Mesendoderm (in vitro differentiated cells): ENCODE results near the gene TRPC4.
A peak's percentile ranks its signal among the peaks of the same experiment; 100 is the strongest.

Experiments used
- DNase-seq: peaks from one replicate; pipeline ENCODE4 v3.0.0; 2013
- H2AK5ac ChIP-seq: 2 replicates; pipeline ENCODE4 v1.6.1; 2013; ENCODE audit warnings: low read length, inconsistent platforms
- H2BK120ac ChIP-seq: 2 replicates; pipeline ENCODE4 v1.6.1; 2013; ENCODE audit warnings: low read depth, mild to moderate bottlenecking, low read length, moderate library complexity, mixed read lengths
- H2BK15ac ChIP-seq: replicated peaks from 2 replicates; pipeline ENCODE4 v1.6.1; 2013; ENCODE audit warnings: low read depth, mild to moderate bottlenecking, moderate library complexity
- H2BK5ac ChIP-seq: 2 replicates; pipeline ENCODE4 v1.6.1; 2013; ENCODE audit warnings: low read length, inconsistent platforms
- H3K18ac ChIP-seq: 2 replicates; pipeline ENCODE4 v1.6.1; 2013; ENCODE audit warnings: mild to moderate bottlenecking, low read length, mixed read lengths
- H3K23ac ChIP-seq: one replicate; pipeline ENCODE4 v1.6.1; 2013; ENCODE audit warnings: low read length
- H3K27ac ChIP-seq: 2 replicates; pipeline ENCODE4 v1.5.1; 2013; ENCODE audit warnings: low read depth, mild to moderate bottlenecking, inconsistent platforms, low read length, moderate library complexity
- H3K27me3 ChIP-seq: 2 replicates; pipeline ENCODE4 v1.6.1; 2013; ENCODE audit warnings: low read length, control low read depth, mild to moderate bottlenecking, inconsistent platforms; ENCODE audit not compliant: insufficient read depth, poor library complexity
- H3K36me3 ChIP-seq: 2 replicates; pipeline ENCODE4 v1.6.1; 2013; ENCODE audit warnings: low read length, inconsistent platforms; ENCODE audit not compliant: control insufficient read depth, insufficient read depth
- H3K4ac ChIP-seq: one replicate; pipeline ENCODE4 v1.6.1; 2013; ENCODE audit warnings: low read depth, mild to moderate bottlenecking, low read length, moderate library complexity
- H3K4me1 ChIP-seq: 2 replicates; pipeline ENCODE4 v1.6.1; 2013; ENCODE audit warnings: low read depth, low read length, inconsistent platforms; ENCODE audit not compliant: control insufficient read depth
- H3K4me2 ChIP-seq: 2 replicates; pipeline ENCODE4 v1.6.1; 2013; ENCODE audit warnings: low read length
- H3K4me3 ChIP-seq: 2 replicates; pipeline ENCODE4 v1.5.1; 2013; ENCODE audit warnings: mild to moderate bottlenecking, low read length
- H3K56ac ChIP-seq: one replicate; pipeline ENCODE4 v1.6.1; 2013; ENCODE audit warnings: low read length
- H3K79me1 ChIP-seq: 2 replicates; pipeline ENCODE4 v1.6.1; 2013; ENCODE audit warnings: low read length, inconsistent platforms
- H3K79me2 ChIP-seq: 2 replicates; pipeline ENCODE4 v1.6.1; 2013; ENCODE audit warnings: mild to moderate bottlenecking, low read length; ENCODE audit not compliant: control insufficient read depth, insufficient read depth
- H3K9ac ChIP-seq: 2 replicates; pipeline ENCODE4 v1.6.1; 2013; ENCODE audit warnings: low read length, inconsistent platforms
- H4K5ac ChIP-seq: one replicate; pipeline ENCODE4 v1.6.1; 2013; ENCODE audit warnings: low read length
- H4K8ac ChIP-seq: one replicate; pipeline ENCODE4 v1.6.1; 2013; ENCODE audit warnings: low read depth, mild to moderate bottlenecking, control low read depth, low read length, moderate library complexity
- WGBS: extraction: QIAGEN DNeasy Blood & Tissue Kit; methylation state at CpG from one replicate; pipeline ENCODE4 v1.1.7; 2013; ENCODE audit warnings: low lambda C conversion rate, missing lambda C conversion rate; ENCODE audit not compliant: insufficient coverage; ENCODE audit errors: extremely low coverage; 5-methylcytosine and 5-hydroxymethylcytosine counted together

The TRPC4 gene

DNA sequence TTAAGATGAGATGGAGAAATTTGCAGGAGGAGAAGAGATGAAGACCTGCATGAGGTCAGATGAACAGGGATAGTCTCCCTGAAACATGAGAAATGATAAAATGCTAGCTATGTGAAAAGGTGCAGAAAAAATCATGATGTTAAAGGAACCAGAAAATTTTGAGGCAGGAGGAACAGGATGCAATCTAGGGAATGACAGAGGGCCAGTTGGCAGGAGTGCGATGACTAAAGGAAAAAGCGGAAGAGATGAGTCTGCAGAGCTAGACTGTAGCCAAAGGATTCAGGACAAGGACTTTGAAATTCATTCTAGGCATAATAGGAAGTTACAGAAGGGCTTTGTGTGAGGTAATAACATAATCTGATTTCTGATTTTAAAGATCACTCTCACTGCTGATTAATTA lies 77.9 kb downstream of the TRPC4 start:
- Histone ChIP-seq H2AK5ac (no peak overlapping the region), H2BK15ac (no peak overlapping the region), H3K56ac (no peak overlapping the region), H3K9ac (no peak overlapping the region), H3K4ac (no peak overlapping the region), H3K27me3 (no peaks in the 10 kb centered on the region), H2BK120ac (no peak overlapping the region), H3K18ac (no peak overlapping the region), H3K79me1 (no peaks in the 10 kb centered on the region), H3K4me3 (no peak overlapping the region), H3K23ac (no peak overlapping the region), H3K79me2 (no peaks in the 10 kb centered on the region), H4K8ac (no peak overlapping the region), H3K4me1 (no peaks in the 10 kb centered on the region), H2BK5ac (no peak overlapping the region), H3K27ac (no peak overlapping the region), H3K4me2 (no peak overlapping the region), H3K36me3 (no peaks in the 10 kb centered on the region), H4K5ac (no peak overlapping the region)
- WGBS, result no CpG with 5 or more reads among the region's 2 CpGs
- no peak for DNase-seq

DNA sequence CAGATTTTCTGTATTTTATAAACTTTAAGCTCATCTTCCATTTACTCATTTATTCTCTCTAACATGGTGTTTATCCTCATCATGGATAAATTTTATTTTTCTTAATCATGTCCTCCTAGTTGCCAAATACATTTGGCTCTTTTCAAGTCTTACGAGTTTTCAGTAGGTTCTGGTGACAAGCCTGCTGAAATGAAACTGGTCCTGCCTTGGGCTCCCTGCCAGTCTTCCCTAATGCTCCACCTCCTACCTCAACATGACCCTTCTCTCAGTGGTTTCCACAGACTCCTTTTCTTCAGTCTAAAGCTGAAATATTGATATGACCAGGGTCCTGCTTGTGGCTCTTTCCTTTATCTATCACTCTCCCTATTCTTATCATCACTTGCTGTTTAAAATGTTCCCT lies 81.2 kb downstream of the TRPC4 start:
- Histone ChIP-seq H4K5ac (no peak overlapping the region), H3K27me3 (no peaks in the 10 kb centered on the region), H2AK5ac (no peak overlapping the region), H3K27ac (no peak overlapping the region), H2BK5ac (no peak overlapping the region), H3K18ac (no peak overlapping the region), H4K8ac (no peak overlapping the region), H2BK120ac (no peak overlapping the region), H2BK15ac (no peak overlapping the region), H3K4me2 (no peak overlapping the region), H3K56ac (no peak overlapping the region), H3K4me1 (no peaks in the 10 kb centered on the region), H3K23ac (no peak overlapping the region), H3K79me2 (no peaks in the 10 kb centered on the region), H3K9ac (no peak overlapping the region), H3K79me1 (no peaks in the 10 kb centered on the region), H3K36me3 (no peaks in the 10 kb centered on the region), H3K4me3 (no peak overlapping the region), H3K4ac (no peak overlapping the region)
- DNase-seq, result peak; percentile 34
- WGBS, result no CpG with 5 or more reads among the region's 1 CpG

DNA sequence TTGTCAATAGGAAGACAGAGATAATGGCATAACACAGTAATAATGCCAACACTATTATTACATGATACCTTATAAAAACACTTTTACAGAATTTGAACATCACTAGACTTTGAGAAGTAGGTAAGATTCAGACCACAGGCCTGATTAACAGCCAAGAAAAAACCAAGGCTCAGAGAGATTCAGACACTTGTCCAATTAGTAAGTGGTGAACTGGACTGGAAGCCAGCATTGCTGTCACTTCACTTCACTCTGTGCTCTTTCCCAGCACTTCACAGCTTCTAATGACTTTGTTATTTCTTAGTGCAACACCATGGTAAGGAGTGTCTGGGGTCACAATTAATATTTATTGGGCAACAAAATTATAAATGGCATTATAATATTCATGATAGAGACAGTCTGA lies 91.9 kb downstream of the TRPC4 start:
- no peak overlapping the region for H2BK5ac ChIP-seq
- H3K27me3 ChIP-seq, result no peaks in the 10 kb centered on the region
- no peak overlapping the region for H3K4ac ChIP-seq
- H3K4me3 ChIP-seq, result no peak overlapping the region
- H4K5ac ChIP-seq, result no peak overlapping the region
- no peak overlapping the region for H3K56ac ChIP-seq
- H3K4me2 ChIP-seq, result no peak overlapping the region
- H3K79me1 ChIP-seq, result no peaks in the 10 kb centered on the region
- no peak overlapping the region for H2BK15ac ChIP-seq
- no peak overlapping the region for H3K27ac ChIP-seq
- no peak overlapping the region for H3K18ac ChIP-seq
- H3K36me3 ChIP-seq, result no peaks in the 10 kb centered on the region
- no peak overlapping the region for H4K8ac ChIP-seq
- no peak overlapping the region for H2AK5ac ChIP-seq
- no peak overlapping the region for H3K9ac ChIP-seq
- no peaks in the 10 kb centered on the region for H3K4me1 ChIP-seq
- no peaks in the 10 kb centered on the region for H3K79me2 ChIP-seq
- H2BK120ac ChIP-seq, result no peak overlapping the region
- no peak for DNase-seq
- no peak overlapping the region for H3K23ac ChIP-seq

DNA sequence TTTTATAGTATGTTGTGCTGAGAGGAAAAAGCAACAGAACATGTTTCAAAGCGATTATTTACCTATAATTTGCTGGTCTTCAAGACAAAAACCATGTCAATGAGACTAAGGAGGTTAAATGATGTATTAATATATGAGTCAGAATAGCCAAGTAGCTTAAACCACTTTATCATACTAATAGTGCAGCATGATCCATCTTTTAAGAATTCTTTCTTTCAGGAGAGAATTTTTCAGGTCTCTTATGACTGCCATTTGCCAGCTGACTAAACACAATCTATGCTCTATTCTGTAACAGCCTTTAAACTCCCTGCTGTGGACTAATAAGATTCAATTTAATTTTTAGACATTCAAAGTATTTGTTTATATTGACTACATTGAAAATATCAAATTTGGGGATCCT lies 93.7 kb downstream of the TRPC4 start:
- H3K23ac ChIP-seq, result no peak overlapping the region
- H3K27ac ChIP-seq, result no peak overlapping the region
- H3K79me2 ChIP-seq, result no peaks in the 10 kb centered on the region
- H3K56ac ChIP-seq, result no peak overlapping the region
- no peak for DNase-seq
- no peak overlapping the region for H3K4me3 ChIP-seq
- H3K4me2 ChIP-seq, result no peak overlapping the region
- no peaks in the 10 kb centered on the region for H3K27me3 ChIP-seq
- H3K4ac ChIP-seq, result no peak overlapping the region
- H2BK15ac ChIP-seq, result no peak overlapping the region
- no peaks in the 10 kb centered on the region for H3K36me3 ChIP-seq
- H4K5ac ChIP-seq, result no peak overlapping the region
- H2BK120ac ChIP-seq, result no peak overlapping the region
- H4K8ac ChIP-seq, result no peak overlapping the region
- H3K18ac ChIP-seq, result no peak overlapping the region
- no peak overlapping the region for H3K9ac ChIP-seq
- H3K79me1 ChIP-seq, result no peaks in the 10 kb centered on the region
- H3K4me1 ChIP-seq, result no peaks in the 10 kb centered on the region
- H2AK5ac ChIP-seq, result no peak overlapping the region
- WGBS, result no CpG with 5 or more reads among the region's 1 CpG
- no peak overlapping the region for H2BK5ac ChIP-seq

DNA sequence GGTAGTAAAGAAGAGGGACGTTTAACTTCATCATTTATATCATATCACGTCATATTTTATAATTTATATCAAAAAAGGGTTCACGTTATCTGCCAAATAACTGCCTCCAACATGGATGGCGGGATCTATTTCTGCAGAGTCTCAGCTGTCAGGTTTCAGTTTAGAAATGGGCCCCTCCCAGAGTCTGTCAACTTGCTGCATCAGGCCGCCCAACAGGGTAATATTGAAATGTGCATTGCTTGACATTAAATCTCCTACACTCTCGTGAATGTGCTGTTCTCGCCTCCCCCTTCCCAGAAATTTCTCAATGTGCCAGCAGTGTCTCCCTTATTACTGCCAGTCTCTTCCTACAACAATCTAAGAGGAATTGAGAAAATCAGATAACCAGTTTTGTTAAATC lies 96.9 kb downstream of the TRPC4 start:
- H2BK15ac ChIP-seq, result no peak overlapping the region

DNA sequence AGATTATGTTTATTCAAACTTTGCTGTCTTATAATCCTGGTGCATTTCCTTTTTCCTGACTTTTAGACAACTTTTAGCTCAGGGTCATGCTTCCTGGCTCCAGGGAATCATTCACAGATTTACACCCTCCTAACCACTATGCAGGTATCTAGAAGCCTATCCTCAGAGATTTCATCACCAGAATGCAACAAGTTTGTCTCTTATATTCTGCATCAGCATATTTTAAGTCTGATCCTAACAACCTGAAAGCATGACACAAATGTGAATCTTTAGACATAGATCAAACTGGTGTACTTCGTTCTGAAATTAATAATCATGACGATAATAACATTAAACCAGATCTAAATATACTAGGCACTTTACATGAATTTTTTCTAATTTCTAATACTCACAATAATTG lies 100.0 kb downstream of the TRPC4 start:
- H3K27me3 ChIP-seq, result no peaks in the 10 kb centered on the region
- no peak overlapping the region for H3K56ac ChIP-seq
- H4K8ac ChIP-seq, result no peak overlapping the region
- no CpG with 5 or more reads among the region's 2 CpGs for WGBS
- DNase-seq, result peak; percentile 17
- no peak overlapping the region for H2BK120ac ChIP-seq
- H3K4ac ChIP-seq, result no peak overlapping the region
- no peak overlapping the region for H2BK15ac ChIP-seq
- H3K9ac ChIP-seq, result no peak overlapping the region
- H3K27ac ChIP-seq, result no peak overlapping the region
- H2AK5ac ChIP-seq, result no peak overlapping the region
- no peak overlapping the region for H3K4me3 ChIP-seq
- no peaks in the 10 kb centered on the region for H3K79me2 ChIP-seq
- no peaks in the 10 kb centered on the region for H3K4me1 ChIP-seq
- no peak overlapping the region for H3K4me2 ChIP-seq
- no peak overlapping the region for H3K18ac ChIP-seq
- no peaks in the 10 kb centered on the region for H3K36me3 ChIP-seq
- H3K79me1 ChIP-seq, result no peaks in the 10 kb centered on the region
- no peak overlapping the region for H4K5ac ChIP-seq
- no peak overlapping the region for H2BK5ac ChIP-seq
- no peak overlapping the region for H3K23ac ChIP-seq

More for the DNA sequence above, 96.9 kb downstream of the TRPC4 start:
- Histone ChIP-seq H2BK120ac (no peak overlapping the region), H3K27me3 (no peaks in the 10 kb centered on the region), H3K36me3 (no peaks in the 10 kb centered on the region), H3K4me1 (no peaks in the 10 kb centered on the region), H2BK5ac (no peak overlapping the region), H2AK5ac (no peak overlapping the region), H3K27ac (no peak overlapping the region), H3K18ac (no peak overlapping the region), H3K56ac (no peak overlapping the region), H3K79me2 (no peaks in the 10 kb centered on the region), H3K9ac (no peak overlapping the region), H3K79me1 (no peaks in the 10 kb centered on the region), H3K4me3 (no peak overlapping the region), H4K8ac (no peak overlapping the region), H3K4me2 (no peak overlapping the region), H4K5ac (no peak overlapping the region), H3K4ac (no peak overlapping the region), H3K23ac (no peak overlapping the region)
- no peak for DNase-seq
- no CpG with 5 or more reads among the region's 7 CpGs for WGBS
